SKM-1 treated with dmso at 0.1 percent for 144 hours (cell line): Measurements from ENCODE around the gene TEKT3.
A peak's percentile ranks its signal among the peaks of the same experiment; 100 is the strongest.

Experiments used
- DNase-seq: peaks from one replicate; lab custom pipeline; 2025; ENCODE audit not compliant: unreplicated experiment; lab: John Stamatoyannopoulos, UW

The TEKT3 gene

GRCh38 chr17:15267996-15268395 is 73.4 kb downstream of the TEKT3 start:
- no peak for DNase-seq

- DNase-seq = no peak
Measured at GRCh38 chr17:15266325-15267125, 74.9 kb downstream of the TEKT3 start.

GRCh38 chr17:15265131-15265530 is 76.3 kb downstream of the TEKT3 start, which contains the start of gene PMP22:
PMP22 (minus strand) TSS chr17:15265326; CDS start chr17:15260727, 4,599 bp downstream.
- DNase-seq = no peak

GRCh38 chr17:15264542-15264941 is 76.9 kb downstream of the TEKT3 start:
- no peak for DNase-seq

GRCh38 chr17:15263680-15264079 is 77.7 kb downstream of the TEKT3 start:
- no peak for DNase-seq

- DNase-seq = no peak
Measured at GRCh38 chr17:15263206-15263579, 78.2 kb downstream of the TEKT3 start.

GRCh38 chr17:15262291-15263205 is 78.8 kb downstream of the TEKT3 start:
- no peak for DNase-seq

- no peak for DNase-seq
Measured at GRCh38 chr17:15261802-15262290, 79.6 kb downstream of the TEKT3 start.

GRCh38 chr17:15261258-15261801 is 80.1 kb downstream of the TEKT3 start:
- no peak for DNase-seq

- peak; percentile 35 for DNase-seq
Measured at GRCh38 chr17:15260376-15261257, 80.8 kb downstream of the TEKT3 start.

GRCh38 chr17:15257796-15258512 is 83.4 kb downstream of the TEKT3 start:
- DNase-seq = no peak

- DNase-seq = peak; percentile 52
Measured at GRCh38 chr17:15257258-15257788, 84.1 kb downstream of the TEKT3 start.

- no peak for DNase-seq
Measured at GRCh38 chr17:15256689-15257088, 84.7 kb downstream of the TEKT3 start.

GRCh38 chr17:15255713-15256454 is 85.5 kb downstream of the TEKT3 start:
- DNase-seq = no peak
